ENCODE results near the gene ASAH2B.

GRCh38 chr10:50798297-50798696, 58.6 kb downstream of the ASAH2B start:
- no peak for TF ChIP-seq CTCF (IDR thresholded peaks at IDR 0.05)
- no peak for TF ChIP-seq ZFX (IDR thresholded peaks at IDR 0.05; ENCODE audit: borderline replicate concordance)
